ENCODE data around the gene AP2A1. TPM values are rescaled to one million over a fixed set of nuclear protein-coding genes. Genes with fewer than 3 reads are reported as not detected.

Gene AP2A1
- total and polyA plus RNA-seq, 10 of the 15 experiments (the other 5 are each of a cell fraction or from before 2014, with no cell fraction given) = 0.68 to 78.8 (median 33.8) TPM

DNA sequence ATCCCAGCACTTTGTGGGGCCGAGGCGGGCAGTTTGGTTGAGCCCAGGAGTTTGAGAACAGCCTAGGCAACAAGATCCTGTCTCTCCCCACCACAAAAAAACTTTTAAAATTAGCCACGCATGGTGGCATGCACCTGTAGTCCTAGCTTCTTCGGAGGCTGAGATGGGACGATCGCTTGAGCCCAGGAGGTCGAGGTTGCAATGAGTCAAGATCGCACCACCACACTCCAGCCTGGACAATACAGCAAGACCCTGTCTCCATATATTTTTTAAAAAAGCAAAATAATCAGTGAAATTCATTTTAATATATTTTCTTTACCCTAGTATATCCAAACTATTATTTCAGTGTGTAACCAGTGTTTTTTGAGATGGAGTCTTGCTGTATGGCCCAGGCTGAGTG lies 8.2 kb downstream of the AP2A1 start:
- no peak for DNase-seq (ENCODE audit: low read depth, low spot score)
- ChIA-PET RAD21 (ENCODE audit: unreplicated experiment) (no interaction called here), SMC1A (ENCODE audit: uncharacterized antibody, unreplicated experiment) (no interaction called here), CTCF (no interaction called here), POLR2A (no interaction called here)
- no peak overlapping the region for H3K4me3 ChIP-seq
- no peaks in the 10 kb centered on the region for H4K20me1 ChIP-seq (ENCODE audit: control insufficient read depth, insufficient read depth)
- 98% methylated on average over 8 of the region's 8 CpGs for WGBS (ENCODE audit: insufficient coverage, insufficient replicate concordance, low lambda C conversion rate, missing lambda C conversion rate)
- no peaks in the 10 kb centered on the region; the same call in none of the 2 replicates for H3K79me2 ChIP-seq (ENCODE audit: control insufficient read depth, insufficient read depth, low read length)
- H3K9me3 ChIP-seq (replicated peaks; ENCODE audit: control insufficient read depth, insufficient read depth, low read length) = no peaks in the 10 kb centered on the region
- no TSS peak for BruUV-seq (replicated peaks)
- FAIRE-seq = no peak
- peaks cover 6% of the 10 kb centered on the region for H3K4me1 ChIP-seq (ENCODE audit: control insufficient read depth, insufficient read depth, low read length)
- intact Hi-C loops (cut with micrococcal nuclease; ENCODE audit: unreplicated experiment) = no loop called here
- peaks cover 0 to 2% of the 10 kb centered on the region in 2 experiments; a peak in 2 of 4 replicates for H3K36me3 ChIP-seq (ENCODE audit: control insufficient read depth in 2 of 2, insufficient read depth in 2 of 2, low read length in 1 of 2)
- H2AFZ ChIP-seq (ENCODE audit: control insufficient read depth, low read depth, low read length) = no peak overlapping the region
- H3K27ac ChIP-seq (ENCODE audit: control insufficient read depth, insufficient read depth) = no peak overlapping the region
- no peak for ATAC-seq
- no peaks in the 10 kb centered on the region for H3K27me3 ChIP-seq (replicated peaks in 1 of 2; ENCODE audit: control insufficient read depth in 2 of 2, insufficient read depth in 2 of 2, low read length in 1 of 2)
- no peak overlapping the region for H3K9ac ChIP-seq (ENCODE audit: control insufficient read depth, insufficient read depth, low read length)
- no peak overlapping the region for H3K4me2 ChIP-seq (ENCODE audit: control insufficient read depth, insufficient read depth)
- no peak for TF ChIP-seq POLR2AphosphoS5 (IDR thresholded peaks at IDR 0.05; ENCODE audit: low read length)
- no peak for TF ChIP-seq SMARCA5 (IDR thresholded peaks at IDR 0.05)
- TF ChIP-seq EP300 (IDR thresholded peaks at IDR 0.05; ENCODE audit: borderline replicate concordance in 1 of 2, control insufficient read depth in 1 of 2, low read depth in 2 of 2, low read length in 2 of 2) = no peak
- no peak for TF ChIP-seq ZSCAN29 (IDR thresholded peaks at IDR 0.05)
- no peak for TF ChIP-seq JUNB (IDR thresholded peaks at IDR 0.05)
- no peak for TF ChIP-seq RAD51 (IDR thresholded peaks at IDR 0.05)
- TF ChIP-seq ATF7 (IDR thresholded peaks at IDR 0.05; ENCODE audit: low read depth) = no peak
- no peak for TF ChIP-seq RELA (IDR thresholded peaks at IDR 0.05; ENCODE audit: borderline replicate concordance, partially characterized antibody)
- TF ChIP-seq TCF3 (IDR thresholded peaks at IDR 0.05; ENCODE audit: borderline replicate concordance, insufficient read depth, low read depth, low read length) = no peak
- TF ChIP-seq, protein P1, sequence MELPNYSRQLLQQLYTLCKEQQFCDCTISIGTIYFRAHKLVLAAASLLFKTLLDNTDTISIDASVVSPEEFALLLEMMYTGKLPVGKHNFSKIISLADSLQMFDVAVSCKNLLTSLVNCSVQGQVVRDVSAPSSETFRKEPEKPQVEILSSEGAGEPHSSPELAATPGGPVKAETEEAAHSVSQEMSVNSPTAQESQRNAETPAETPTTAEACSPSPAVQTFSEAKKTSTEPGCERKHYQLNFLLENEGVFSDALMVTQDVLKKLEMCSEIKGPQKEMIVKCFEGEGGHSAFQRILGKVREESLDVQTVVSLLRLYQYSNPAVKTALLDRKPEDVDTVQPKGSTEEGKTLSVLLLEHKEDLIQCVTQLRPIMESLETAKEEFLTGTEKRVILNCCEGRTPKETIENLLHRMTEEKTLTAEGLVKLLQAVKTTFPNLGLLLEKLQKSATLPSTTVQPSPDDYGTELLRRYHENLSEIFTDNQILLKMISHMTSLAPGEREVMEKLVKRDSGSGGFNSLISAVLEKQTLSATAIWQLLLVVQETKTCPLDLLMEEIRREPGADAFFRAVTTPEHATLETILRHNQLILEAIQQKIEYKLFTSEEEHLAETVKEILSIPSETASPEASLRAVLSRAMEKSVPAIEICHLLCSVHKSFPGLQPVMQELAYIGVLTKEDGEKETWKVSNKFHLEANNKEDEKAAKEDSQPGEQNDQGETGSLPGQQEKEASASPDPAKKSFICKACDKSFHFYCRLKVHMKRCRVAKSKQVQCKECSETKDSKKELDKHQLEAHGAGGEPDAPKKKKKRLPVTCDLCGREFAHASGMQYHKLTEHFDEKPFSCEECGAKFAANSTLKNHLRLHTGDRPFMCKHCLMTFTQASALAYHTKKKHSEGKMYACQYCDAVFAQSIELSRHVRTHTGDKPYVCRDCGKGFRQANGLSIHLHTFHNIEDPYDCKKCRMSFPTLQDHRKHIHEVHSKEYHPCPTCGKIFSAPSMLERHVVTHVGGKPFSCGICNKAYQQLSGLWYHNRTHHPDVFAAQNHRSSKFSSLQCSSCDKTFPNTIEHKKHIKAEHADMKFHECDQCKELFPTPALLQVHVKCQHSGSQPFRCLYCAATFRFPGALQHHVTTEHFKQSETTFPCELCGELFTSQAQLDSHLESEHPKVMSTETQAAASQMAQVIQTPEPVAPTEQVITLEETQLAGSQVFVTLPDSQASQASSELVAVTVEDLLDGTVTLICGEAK (IDR thresholded peaks at IDR 0.05; ENCODE audit: borderline replicate concordance) = no peak
- no peak for TF ChIP-seq MTA2 (IDR thresholded peaks at IDR 0.05; ENCODE audit: low read depth)
- TF ChIP-seq PAX5 (IDR thresholded peaks at IDR 0.05; ENCODE audit: borderline replicate concordance, low read depth, low read length) = no peak
- in situ Hi-C loops (cut with MboI) = no loop called here

Measured in GM12878 (cell line).